MM.1S (cell line): ENCODE results near the gene CDH4.

Source experiments
- DNase-seq: peaks from one replicate; pipeline ENCODE4 v3.0.0-alpha.2; 2015
- H2AFZ ChIP-seq: fragments of 300-600 bp; sonication (generic); 2 replicates; pipeline ENCODE4 v1.6.0; 2016; ENCODE audit warnings: antibody characterized with exemption, low read length
- H3F3A ChIP-seq: fragments of 300-600 bp; sonication (generic); 2 replicates; pipeline ENCODE4 v1.6.1; 2016; ENCODE audit warnings: mild to moderate bottlenecking, antibody characterized with exemption, low read length, moderate library complexity, mixed read lengths; ENCODE audit not compliant: insufficient read depth
- H3K27ac ChIP-seq: fragments of 300-600 bp; sonication (generic); 2 replicates; pipeline ENCODE4 v1.5.1; 2016; ENCODE audit warnings: mild to moderate bottlenecking, low read length
- H3K27me3 ChIP-seq: fragments of 300-600 bp; sonication (generic); replicated peaks from 2 replicates; pipeline ENCODE4 v1.6.0; 2016; ENCODE audit warnings: low read length; ENCODE audit not compliant: insufficient read depth
- H3K36me3 ChIP-seq: fragments of 300-600 bp; sonication (generic); replicated peaks from 2 replicates; pipeline ENCODE4 v1.6.1; 2016; ENCODE audit warnings: mild to moderate bottlenecking, low read length, mixed read lengths; ENCODE audit not compliant: insufficient read depth
- H3K4me1 ChIP-seq: fragments of 300-600 bp; sonication (generic); 2 replicates; pipeline ENCODE4 v1.6.1; 2016; ENCODE audit warnings: low read length, mixed read lengths
- H3K4me2 ChIP-seq: fragments of 300-600 bp; sonication (generic); 2 replicates; pipeline ENCODE4 v1.6.0; 2016; ENCODE audit warnings: low read depth, low read length
- H3K4me3 ChIP-seq: fragments of 300-600 bp; sonication (generic); 2 replicates; pipeline ENCODE4 v1.5.1; 2016; ENCODE audit warnings: low read length, mixed read lengths
- H3K79me2 ChIP-seq: fragments of 300-600 bp; sonication (generic); 2 replicates; pipeline ENCODE4 v1.6.1; 2016; ENCODE audit warnings: mixed run types, low read length, mixed read lengths
- H3K9ac ChIP-seq: fragments of 300-600 bp; sonication (generic); 2 replicates; pipeline ENCODE4 v1.6.1; 2016; ENCODE audit warnings: low read length, mixed read lengths
- H3K9me2 ChIP-seq: fragments of 300-600 bp; sonication (generic); replicated peaks from 2 replicates; pipeline ENCODE4 v1.6.1; 2016; ENCODE audit warnings: mild to moderate bottlenecking, low read length, mixed read lengths; ENCODE audit not compliant: insufficient read depth
- H3K9me3 ChIP-seq: fragments of 300-600 bp; sonication (generic); replicated peaks from 2 replicates; pipeline ENCODE4 v1.6.1; 2016; ENCODE audit warnings: mild to moderate bottlenecking, low read length, mixed read lengths; ENCODE audit not compliant: insufficient read depth
- H4K20me1 ChIP-seq: fragments of 300-600 bp; sonication (generic); 2 replicates; pipeline ENCODE4 v1.6.1; 2016; ENCODE audit warnings: mild to moderate bottlenecking, low read length, moderate library complexity, mixed read lengths; ENCODE audit not compliant: insufficient read depth
- CTCF ChIP-seq: fragments of 300-600 bp; sonication (generic); IDR thresholded peaks from 2 replicates; pipeline ENCODE4 v1.5.1; 2016; ENCODE audit warnings: antibody characterized with exemption, low read length, mixed read lengths
- EZH2 ChIP-seq: fragments of 300-600 bp; sonication (generic); optimal IDR thresholded peaks from 2 replicates; pipeline ENCODE3; 2017; ENCODE audit warnings: low read depth, mild to moderate bottlenecking, antibody characterized with exemption, low read length, mixed read lengths
- EZH2phosphoT487 ChIP-seq: fragments of 300-600 bp; sonication (generic); IDR thresholded peaks from 2 replicates; pipeline ENCODE4 v1.6.1; 2018; ENCODE audit warnings: antibody characterized with exemption, low read length

The CDH4 gene

GRCh38 chr20:61436283-61436666, 184.2 kb downstream of the CDH4 start:
- DNase-seq: no peak
- peaks cover 81% of the 10 kb centered on the region for H3K27me3 ChIP-seq
- H3K4me1 ChIP-seq: no peaks in the 10 kb centered on the region
- no peak overlapping the region for H3K4me3 ChIP-seq
- no peak overlapping the region for H2AFZ ChIP-seq
- no peaks in the 10 kb centered on the region for H3F3A ChIP-seq
- TF ChIP-seq EZH2 (no peak), EZH2phosphoT487 (no peak)
- no peaks in the 10 kb centered on the region for H3K9me2 ChIP-seq
- H3K9me3 ChIP-seq: no peaks in the 10 kb centered on the region
- H3K4me2 ChIP-seq: no peak overlapping the region
- H3K9ac ChIP-seq: no peak overlapping the region
- H3K79me2 ChIP-seq: no peaks in the 10 kb centered on the region
- no peak overlapping the region for H3K27ac ChIP-seq
- H4K20me1 ChIP-seq: no peaks in the 10 kb centered on the region
- H3K36me3 ChIP-seq: no peaks in the 10 kb centered on the region

DNA sequence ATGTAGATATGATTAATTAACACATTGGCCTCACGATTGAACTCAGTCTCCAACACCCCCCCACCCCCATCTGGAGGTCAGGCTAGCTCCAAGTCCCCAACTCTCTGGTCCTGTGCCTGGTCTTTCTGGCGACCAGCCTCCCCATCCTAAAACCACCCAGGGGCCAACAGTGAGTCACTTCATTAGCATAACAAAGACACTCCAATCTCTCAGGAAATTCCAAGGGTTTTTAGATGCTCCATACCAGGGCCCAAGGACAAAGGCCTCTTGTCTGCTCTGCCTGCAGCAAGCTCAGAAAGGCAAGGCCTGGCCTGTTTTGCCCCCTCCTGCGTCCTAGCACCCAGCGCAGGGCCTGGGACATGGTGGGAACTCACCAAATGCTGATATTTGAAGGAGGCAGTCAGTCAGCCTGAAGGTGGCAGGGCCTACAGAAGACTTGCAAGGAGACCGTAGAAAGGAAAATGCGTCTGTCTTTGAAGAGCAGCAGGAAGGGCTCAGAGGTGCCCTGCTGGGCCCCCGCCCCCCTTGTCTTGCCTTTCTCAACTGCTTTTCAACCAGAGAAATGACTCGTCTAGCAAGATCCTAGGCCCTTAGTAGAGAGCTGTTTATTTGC, 184.7 kb downstream of the CDH4 start:
- Histone ChIP-seq H2AFZ (no peak overlapping the region), H3K4me2 (no peak overlapping the region), H3K9me3 (no peaks in the 10 kb centered on the region), H3K4me1 (no peaks in the 10 kb centered on the region), H3F3A (no peaks in the 10 kb centered on the region), H3K36me3 (no peaks in the 10 kb centered on the region), H3K9me2 (no peaks in the 10 kb centered on the region), H3K9ac (no peak overlapping the region), H4K20me1 (no peaks in the 10 kb centered on the region), H3K4me3 (no peak overlapping the region), H3K27me3 (peaks cover 79% of the 10 kb centered on the region), H3K27ac (no peak overlapping the region), H3K79me2 (no peaks in the 10 kb centered on the region)
- DNase-seq: no peak
- no peak for TF ChIP-seq CTCF
- no peak for TF ChIP-seq EZH2phosphoT487

- TF ChIP-seq EZH2 (no peak), EZH2phosphoT487 (no peak), CTCF (no peak)
- Histone ChIP-seq H3K9me2 (no peaks in the 10 kb centered on the region), H4K20me1 (no peaks in the 10 kb centered on the region), H3K4me3 (no peak overlapping the region), H3K27me3 (peaks cover 74% of the 10 kb centered on the region), H3K9me3 (no peaks in the 10 kb centered on the region), H3K4me2 (no peak overlapping the region), H3K27ac (no peak overlapping the region), H3F3A (no peaks in the 10 kb centered on the region), H2AFZ (no peak overlapping the region), H3K9ac (no peak overlapping the region), H3K36me3 (no peaks in the 10 kb centered on the region), H3K79me2 (no peaks in the 10 kb centered on the region), H3K4me1 (no peaks in the 10 kb centered on the region)
- no peak for DNase-seq
Observed at GRCh38 chr20:61437280-61438206, 185.5 kb downstream of the CDH4 start.

DNA sequence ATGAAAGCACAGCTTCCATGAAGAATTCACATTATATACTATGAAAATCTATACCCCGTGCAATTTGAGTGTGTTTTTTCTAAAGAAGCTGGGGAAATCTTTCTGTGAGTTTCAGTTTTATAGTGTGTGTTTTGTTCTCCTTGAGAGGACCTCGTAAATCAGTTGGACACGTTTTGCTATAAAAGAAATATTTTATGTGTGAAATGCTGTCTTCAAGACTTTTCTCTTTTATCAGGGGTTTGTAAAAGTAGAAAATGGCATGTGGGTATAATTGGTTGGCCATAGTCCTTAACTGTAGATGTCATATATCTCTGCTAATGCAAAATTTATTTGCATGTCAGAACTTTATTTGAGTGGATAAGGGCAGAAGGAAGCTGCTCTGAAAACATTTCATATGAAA, 186.2 kb downstream of the CDH4 start:
- Histone ChIP-seq H3K9ac (no peak overlapping the region), H3K27ac (no peak overlapping the region), H3K4me1 (no peaks in the 10 kb centered on the region), H3K4me3 (no peak overlapping the region), H3K9me2 (no peaks in the 10 kb centered on the region), H2AFZ (no peak overlapping the region), H3F3A (no peaks in the 10 kb centered on the region), H3K27me3 (peaks cover 70% of the 10 kb centered on the region), H4K20me1 (no peaks in the 10 kb centered on the region), H3K79me2 (no peaks in the 10 kb centered on the region), H3K9me3 (no peaks in the 10 kb centered on the region), H3K4me2 (no peak overlapping the region), H3K36me3 (no peaks in the 10 kb centered on the region)
- no peak for DNase-seq
- no peak for TF ChIP-seq CTCF
